Stimulated activated CD8-positive, alpha-beta memory T cell treated with anti-CD3 and anti-CD28 coated beads, Interleukin-7, amount 100 ng/mL, for 1 hour (primary cell): Measurements from ENCODE around the gene NLRP14.

ENCODE experiments used
- DNase-seq, 2 donors: peaks; one replicate each; pipeline ENCODE4 v3.0.0-alpha.2; 2020; ENCODE audit warnings: low read depth in 2 of 2

The NLRP14 gene

GRCh38 chr11:7020183-7020917 lies at the start of gene NLRP14, which contains the start of gene ZNF214:
Gene NLRP14, plus strand, starts transcription at chr11:7020479. Its CDS starts 18,108 bp downstream, at chr11:7038587.
Gene ZNF214, minus strand, starts transcription at chr11:7020346. Its CDS starts 17,511 bp downstream, at chr11:7002835.
- DNase-seq, result no peak

- DNase-seq, result no peak
These were observed 40.9 kb upstream of the NLRP14 start for GRCh38 chr11:6979365-6979764.

GRCh38 chr11:6986487-6986886 lies 33.8 kb upstream of the NLRP14 start:
- no peak for DNase-seq

GRCh38 chr11:6988506-6988905 lies 31.8 kb upstream of the NLRP14 start:
- no peak for DNase-seq

GRCh38 chr11:6991227-6991626 lies 29.1 kb upstream of the NLRP14 start:
- no peak for DNase-seq

- no peak for DNase-seq
These were observed 28.3 kb upstream of the NLRP14 start for GRCh38 chr11:6992026-6992425.

- no peak for DNase-seq
These were observed 27.5 kb upstream of the NLRP14 start for GRCh38 chr11:6992457-6993417.

GRCh38 chr11:6995703-6996102 lies 24.6 kb upstream of the NLRP14 start:
- no peak for DNase-seq

GRCh38 chr11:7004482-7004881 lies 15.8 kb upstream of the NLRP14 start:
- DNase-seq, result no peak

GRCh38 chr11:7014118-7014517 lies 6.2 kb upstream of the NLRP14 start:
- DNase-seq, result no peak

- no peak for DNase-seq
These were observed 4.3 kb upstream of the NLRP14 start for GRCh38 chr11:7016011-7016410.

- no peak for DNase-seq
These were observed 638 bp upstream of the NLRP14 start for GRCh38 chr11:7019500-7020182.

- DNase-seq, result no peak
These were observed 1.0 kb downstream of the NLRP14 start for GRCh38 chr11:7021318-7021717.

- no peak for DNase-seq
These were observed 7.9 kb downstream of the NLRP14 start for GRCh38 chr11:7028141-7028540.

GRCh38 chr11:7030836-7031235 lies 10.6 kb downstream of the NLRP14 start:
- no peak for DNase-seq

- DNase-seq, result no peak
These were observed 11.2 kb downstream of the NLRP14 start for GRCh38 chr11:7031471-7031871.

- DNase-seq, result no peak
These were observed 12.4 kb downstream of the NLRP14 start for GRCh38 chr11:7032692-7033091.

GRCh38 chr11:7034019-7034418 lies 13.7 kb downstream of the NLRP14 start:
- no peak for DNase-seq

GRCh38 chr11:7046474-7047175 lies 26.3 kb downstream of the NLRP14 start:
- no peak for DNase-seq

GRCh38 chr11:7050191-7050590 lies 29.9 kb downstream of the NLRP14 start:
- no peak for DNase-seq

GRCh38 chr11:7056828-7057513 lies 36.7 kb downstream of the NLRP14 start:
- DNase-seq, result no peak
